GM12878 (cell line): ENCODE data around the gene CHCHD3.

ENCODE experiments used
- BCL11A ChIP-seq: IDR thresholded peaks from 2 replicates; pipeline ENCODE4 v1.6.1; 2011; ENCODE audit warnings: low read depth, low read length
- EP300 ChIP-seq, 2 experiments: fragments of 150-350 bp in 1 of 2; IDR thresholded peaks; 2 replicates each; pipeline ENCODE4 v1.6.1; 2011 to 2012; ENCODE audit warnings: low read depth in 2 of 2, low read length in 2 of 2, borderline replicate concordance in 1 of 2, improper control_type of control experiment in 1 of 2, inconsistent platforms in 1 of 2; ENCODE audit not compliant: control insufficient read depth in 1 of 2
- EZH2 ChIP-seq: IDR thresholded peaks from 2 replicates; pipeline ENCODE4 v1.6.1; 2012; ENCODE audit warnings: low read depth, mild to moderate bottlenecking, control low read depth, inconsistent platforms, low read length, borderline replicate concordance; ENCODE audit not compliant: control insufficient read depth
- KDM1A ChIP-seq: fragments of 200-600 bp; sonication (generic); IDR thresholded peaks from 2 replicates; pipeline ENCODE4 v1.6.1; 2016; ENCODE audit warnings: borderline replicate concordance
- NR2C2 ChIP-seq: IDR thresholded peaks from 2 replicates; pipeline ENCODE4 v1.6.1; 2011; ENCODE audit warnings: borderline replicate concordance, low read depth; ENCODE audit not compliant: control insufficient read depth, insufficient read length
- PBX3 ChIP-seq: IDR thresholded peaks from 2 replicates; pipeline ENCODE4 v1.6.1; 2011; ENCODE audit warnings: mild to moderate bottlenecking, low read depth, low read length, moderate library complexity; ENCODE audit not compliant: insufficient replicate concordance
- RAD21 ChIP-seq: IDR thresholded peaks from 2 replicates; pipeline ENCODE4 v1.6.1; 2011; ENCODE audit warnings: mild to moderate bottlenecking, low read depth, low read length, moderate library complexity; ENCODE audit not compliant: insufficient read depth
- REST ChIP-seq: IDR thresholded peaks from 2 replicates; pipeline ENCODE4 v1.6.1; 2012; ENCODE audit warnings: mild to moderate bottlenecking, low read depth, low read length
- SIN3A ChIP-seq: IDR thresholded peaks from 2 replicates; pipeline ENCODE4 v1.6.1; 2012; ENCODE audit warnings: low read depth, low read length, improper control_type of control experiment
- SREBF2 ChIP-seq: IDR thresholded peaks from 2 replicates; pipeline ENCODE4 v1.6.1; 2012; ENCODE audit warnings: mild to moderate bottlenecking, low read length
- ZNF274 ChIP-seq: IDR thresholded peaks from one replicate; pipeline ENCODE4 v1.8.0; 2011; ENCODE audit not compliant: insufficient read length, insufficient read depth
- TF ChIP-seq, protein P1 (sequence below), 3 experiments: IDR thresholded peaks in 2 of 3; conservative IDR thresholded peaks in 1 of 3; 2 replicates each; pipeline ENCODE4 v1.5.1; 2011; ENCODE audit warnings: low read depth in 3 of 3, low read length in 3 of 3, mild to moderate bottlenecking in 3 of 3, control low read depth in 2 of 3, moderate library complexity in 2 of 3, inconsistent platforms in 1 of 3, mixed read lengths in 1 of 3; ENCODE audit not compliant: control insufficient read depth in 2 of 3, insufficient read depth in 1 of 3; ENCODE audit errors: extremely low read depth in 1 of 3
- TF ChIP-seq, protein P2 (sequence below): fragments of 450-650 bp; formaldehyde crosslinking; IDR thresholded peaks from 2 replicates; pipeline ENCODE4 v1.4.0; 2020; ENCODE audit warnings: mild to moderate bottlenecking, moderate library complexity

DNA sequence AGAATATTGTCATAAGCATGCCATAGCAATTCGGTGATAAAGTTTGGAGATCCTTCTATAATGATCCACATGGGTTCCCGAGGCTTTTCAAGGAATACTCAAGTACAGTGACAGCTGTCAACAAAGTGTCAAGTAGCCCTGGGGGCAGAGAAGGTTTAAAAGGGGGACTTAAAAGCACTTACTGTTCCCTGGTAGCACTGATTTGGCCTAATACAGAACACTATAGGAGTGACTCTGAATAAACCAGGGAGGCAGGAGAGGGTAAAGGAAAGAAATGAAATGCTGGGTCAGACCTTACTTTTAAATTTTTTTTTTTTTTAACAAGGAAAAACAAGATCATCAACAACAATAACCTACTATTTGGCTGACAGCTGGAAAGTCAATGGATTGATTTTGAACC, 20.1 kb downstream of the CHCHD3 start:
- TF ChIP-seq PBX3 (no peak), EZH2 (no peak), EP300 (IDR thresholded peaks at IDR 0.05; ENCODE audit: borderline replicate concordance in 1 of 2, control insufficient read depth in 1 of 2, low read depth in 2 of 2, low read length in 2 of 2) (no peak), SIN3A (no peak), RAD21 (no peak), ZNF274 (no peak), BCL11A (no peak), REST (no peak), SREBF2 (no peak), KDM1A (no peak), NR2C2 (no peak)
- TF ChIP-seq, protein P1, sequence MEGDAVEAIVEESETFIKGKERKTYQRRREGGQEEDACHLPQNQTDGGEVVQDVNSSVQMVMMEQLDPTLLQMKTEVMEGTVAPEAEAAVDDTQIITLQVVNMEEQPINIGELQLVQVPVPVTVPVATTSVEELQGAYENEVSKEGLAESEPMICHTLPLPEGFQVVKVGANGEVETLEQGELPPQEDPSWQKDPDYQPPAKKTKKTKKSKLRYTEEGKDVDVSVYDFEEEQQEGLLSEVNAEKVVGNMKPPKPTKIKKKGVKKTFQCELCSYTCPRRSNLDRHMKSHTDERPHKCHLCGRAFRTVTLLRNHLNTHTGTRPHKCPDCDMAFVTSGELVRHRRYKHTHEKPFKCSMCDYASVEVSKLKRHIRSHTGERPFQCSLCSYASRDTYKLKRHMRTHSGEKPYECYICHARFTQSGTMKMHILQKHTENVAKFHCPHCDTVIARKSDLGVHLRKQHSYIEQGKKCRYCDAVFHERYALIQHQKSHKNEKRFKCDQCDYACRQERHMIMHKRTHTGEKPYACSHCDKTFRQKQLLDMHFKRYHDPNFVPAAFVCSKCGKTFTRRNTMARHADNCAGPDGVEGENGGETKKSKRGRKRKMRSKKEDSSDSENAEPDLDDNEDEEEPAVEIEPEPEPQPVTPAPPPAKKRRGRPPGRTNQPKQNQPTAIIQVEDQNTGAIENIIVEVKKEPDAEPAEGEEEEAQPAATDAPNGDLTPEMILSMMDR (IDR thresholded peaks at IDR 0.05 in 2 of 3, conservative IDR thresholded peaks at IDR 0.05 in 1 of 3; ENCODE audit: control insufficient read depth in 2 of 3, extremely low read depth in 1 of 3, insufficient read depth in 1 of 3, low read depth in 3 of 3, low read length in 3 of 3), result no peak
- TF ChIP-seq, protein P2, sequence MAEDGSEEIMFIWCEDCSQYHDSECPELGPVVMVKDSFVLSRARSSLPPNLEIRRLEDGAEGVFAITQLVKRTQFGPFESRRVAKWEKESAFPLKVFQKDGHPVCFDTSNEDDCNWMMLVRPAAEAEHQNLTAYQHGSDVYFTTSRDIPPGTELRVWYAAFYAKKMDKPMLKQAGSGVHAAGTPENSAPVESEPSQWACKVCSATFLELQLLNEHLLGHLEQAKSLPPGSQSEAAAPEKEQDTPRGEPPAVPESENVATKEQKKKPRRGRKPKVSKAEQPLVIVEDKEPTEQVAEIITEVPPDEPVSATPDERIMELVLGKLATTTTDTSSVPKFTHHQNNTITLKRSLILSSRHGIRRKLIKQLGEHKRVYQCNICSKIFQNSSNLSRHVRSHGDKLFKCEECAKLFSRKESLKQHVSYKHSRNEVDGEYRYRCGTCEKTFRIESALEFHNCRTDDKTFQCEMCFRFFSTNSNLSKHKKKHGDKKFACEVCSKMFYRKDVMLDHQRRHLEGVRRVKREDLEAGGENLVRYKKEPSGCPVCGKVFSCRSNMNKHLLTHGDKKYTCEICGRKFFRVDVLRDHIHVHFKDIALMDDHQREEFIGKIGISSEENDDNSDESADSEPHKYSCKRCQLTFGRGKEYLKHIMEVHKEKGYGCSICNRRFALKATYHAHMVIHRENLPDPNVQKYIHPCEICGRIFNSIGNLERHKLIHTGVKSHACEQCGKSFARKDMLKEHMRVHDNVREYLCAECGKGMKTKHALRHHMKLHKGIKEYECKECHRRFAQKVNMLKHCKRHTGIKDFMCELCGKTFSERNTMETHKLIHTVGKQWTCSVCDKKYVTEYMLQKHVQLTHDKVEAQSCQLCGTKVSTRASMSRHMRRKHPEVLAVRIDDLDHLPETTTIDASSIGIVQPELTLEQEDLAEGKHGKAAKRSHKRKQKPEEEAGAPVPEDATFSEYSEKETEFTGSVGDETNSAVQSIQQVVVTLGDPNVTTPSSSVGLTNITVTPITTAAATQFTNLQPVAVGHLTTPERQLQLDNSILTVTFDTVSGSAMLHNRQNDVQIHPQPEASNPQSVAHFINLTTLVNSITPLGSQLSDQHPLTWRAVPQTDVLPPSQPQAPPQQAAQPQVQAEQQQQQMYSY, result no peak
